Upper lobe of right lung (tissue), 1 donor: Measurements from ENCODE around the gene NBEA. TPM values are rescaled to one million over a fixed set of nuclear protein-coding genes. Genes with fewer than 3 reads are reported as not detected.

Experiments used
- ATAC-seq: fragments of 200-7000 bp; cut with Tn5 transposase; one replicate; pipeline ENCODE4 v1.9.1; 2020; ENCODE audit warnings: mild to moderate bottlenecking, moderate library complexity
- DNase-seq: peaks from one replicate; pipeline ENCODE4 v3.0.0-alpha.2; 2020
- H3K27ac ChIP-seq: fragments of 200-600 bp; one replicate; pipeline ENCODE4 v1.8.0; 2022
- H3K27me3 ChIP-seq: fragments of 200-600 bp; one replicate; pipeline ENCODE4 v1.8.0; 2022; ENCODE audit warnings: mild to moderate bottlenecking
- H3K36me3 ChIP-seq: fragments of 200-600 bp; one replicate; pipeline ENCODE4 v1.8.0; 2022
- H3K4me1 ChIP-seq: fragments of 200-600 bp; one replicate; pipeline ENCODE4 v1.8.0; 2022
- H3K4me3 ChIP-seq: fragments of 200-600 bp; one replicate; pipeline ENCODE4 v1.8.0; 2022; ENCODE audit warnings: mild to moderate bottlenecking
- H3K9me3 ChIP-seq: fragments of 200-600 bp; one replicate; pipeline ENCODE4 v1.8.0; 2022
- CTCF ChIP-seq: fragments of 200-600 bp; IDR thresholded peaks from one replicate; pipeline ENCODE4 v1.8.0; 2022; ENCODE audit warnings: antibody characterized with exemption
- intact Hi-C: fragments of 100-400 bp; cut with DNase I; formaldehyde crosslinking; loops from one replicate; pipeline ENCODE4 v1.11.0; 2022
- total RNA-seq: library from RNA; stranded (reverse); fragmentation: NEBNext Ultra II Directional; extraction: Animal tissue kit (Norgen Biotek cat#: 25700); gene quantifications from one replicate; pipeline ENCODE4 v1.2.1, GENCODE V29; 2021
- donor health status: DM: no; HTN: yes; CAD: no; lungs with severe emphysema.

The NBEA gene
- total RNA-seq, 1 donor from 2014 or later: 5.6 TPM

DNA sequence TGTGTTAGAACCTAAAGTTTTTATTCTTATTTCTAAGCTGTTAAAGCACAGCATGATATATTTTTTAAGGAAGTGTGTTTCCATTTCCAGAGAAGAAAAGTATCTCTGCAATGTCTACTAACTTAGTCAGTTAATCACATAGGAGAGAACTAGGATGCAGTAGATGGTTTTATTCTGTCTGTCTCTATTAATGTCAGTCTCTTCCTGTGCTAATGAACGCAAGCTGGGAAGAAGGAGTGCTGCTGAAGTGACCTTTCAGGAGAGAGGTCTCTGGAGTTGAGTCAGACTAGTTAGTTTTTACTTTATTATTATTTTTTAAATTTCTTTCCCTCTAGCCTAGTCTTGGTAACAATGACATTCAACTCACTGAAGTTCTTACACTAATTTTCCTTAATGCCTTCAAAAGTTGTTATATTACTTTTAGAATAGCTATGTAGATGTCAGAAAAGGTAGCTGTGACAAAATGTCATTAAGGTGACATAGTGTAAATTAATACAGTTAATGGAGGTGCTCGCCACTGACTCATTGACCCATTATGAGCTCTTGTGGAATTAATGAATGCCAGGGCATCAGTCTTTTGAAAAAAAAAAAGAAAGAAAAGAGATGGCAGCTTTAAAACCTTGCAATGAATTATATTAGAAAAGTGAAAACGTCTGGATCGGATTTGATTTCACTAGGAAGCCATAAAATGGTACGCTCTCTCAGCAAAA, 654.4 kb downstream of the NBEA start:
- Histone ChIP-seq H3K27me3 (no peaks in the 10 kb centered on the region), H3K4me1 (no peaks in the 10 kb centered on the region), H3K4me3 (no peak overlapping the region), H3K9me3 (no peaks in the 10 kb centered on the region), H3K36me3 (no peaks in the 10 kb centered on the region), H3K27ac (no peak overlapping the region)
- ATAC-seq (no peak), DNase-seq (no peak)
- intact Hi-C loops: no loop called here
- no peak for TF ChIP-seq CTCF

DNA sequence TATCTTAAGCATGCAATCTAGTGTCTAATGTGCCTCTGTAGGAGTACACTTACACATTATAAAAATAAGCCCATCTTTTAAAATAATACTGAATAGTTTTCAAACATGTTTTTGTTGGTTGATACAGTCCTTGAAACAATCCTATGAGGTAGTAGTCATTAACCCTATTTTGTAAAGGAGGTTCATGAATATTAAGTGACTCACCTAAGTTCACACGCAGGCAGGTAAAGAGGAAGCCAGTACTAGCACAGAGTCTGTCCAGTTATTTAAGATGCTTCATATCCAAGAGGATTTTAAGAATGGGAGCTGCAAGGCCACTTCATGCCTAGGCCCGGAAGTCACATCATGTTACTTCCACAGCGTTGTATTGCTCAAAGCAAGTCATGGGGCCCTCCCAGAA, 655.4 kb downstream of the NBEA start:
- no peak overlapping the region for H3K27ac ChIP-seq
- ATAC-seq (no peak), DNase-seq (no peak)
- H3K27me3 ChIP-seq: no peaks in the 10 kb centered on the region
- H3K9me3 ChIP-seq: no peaks in the 10 kb centered on the region
- no peaks in the 10 kb centered on the region for H3K36me3 ChIP-seq
- TF ChIP-seq CTCF: no peak
- H3K4me3 ChIP-seq: no peak overlapping the region
- H3K4me1 ChIP-seq: no peaks in the 10 kb centered on the region
- intact Hi-C loops: no loop called here

GRCh38 chr13:35598233-35598632, 656.2 kb downstream of the NBEA start:
- H3K9me3 ChIP-seq: no peaks in the 10 kb centered on the region
- H3K36me3 ChIP-seq: no peaks in the 10 kb centered on the region
- intact Hi-C loops: no loop called here
- no peak overlapping the region for H3K27ac ChIP-seq
- TF ChIP-seq CTCF: no peak
- H3K4me1 ChIP-seq: no peaks in the 10 kb centered on the region
- DNase-seq: no peak
- H3K27me3 ChIP-seq: no peaks in the 10 kb centered on the region
- no peak overlapping the region for H3K4me3 ChIP-seq
- no peak for ATAC-seq

DNA sequence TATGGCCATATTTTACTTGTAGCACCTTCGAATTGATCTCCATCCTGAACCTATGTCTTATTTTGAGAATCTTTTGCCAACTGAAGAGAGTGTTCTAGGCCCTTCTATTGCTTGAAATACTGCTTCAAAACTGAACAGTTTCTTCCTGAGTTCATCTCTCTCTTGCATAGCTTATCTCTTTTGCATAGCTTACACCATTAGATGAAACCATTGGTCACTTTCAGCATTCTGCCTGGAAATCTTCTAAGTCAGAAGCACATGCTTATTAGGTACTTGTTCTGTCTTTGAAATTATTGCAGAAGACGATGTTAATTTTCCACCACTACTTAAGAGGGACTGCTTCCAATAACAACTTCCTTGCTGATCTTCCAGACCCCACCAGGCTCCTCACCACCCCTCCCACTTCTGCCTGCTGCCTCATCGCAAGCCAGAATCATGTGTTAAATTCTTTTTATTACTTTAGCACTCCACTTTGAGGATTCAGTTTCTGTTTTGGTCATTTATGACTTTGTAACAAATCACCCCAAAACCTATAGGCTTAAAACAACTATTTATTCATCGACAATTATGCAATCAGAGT, 656.8 kb downstream of the NBEA start:
- no peak overlapping the region for H3K27ac ChIP-seq
- H3K27me3 ChIP-seq: no peaks in the 10 kb centered on the region
- no peak for ATAC-seq
- intact Hi-C loops: no loop called here
- no peak overlapping the region for H3K4me3 ChIP-seq
- H3K36me3 ChIP-seq: no peaks in the 10 kb centered on the region
- no peak for TF ChIP-seq CTCF
- H3K9me3 ChIP-seq: no peaks in the 10 kb centered on the region
- DNase-seq: no peak
- no peaks in the 10 kb centered on the region for H3K4me1 ChIP-seq

- Histone ChIP-seq H3K36me3 (no peaks in the 10 kb centered on the region), H3K4me1 (no peaks in the 10 kb centered on the region), H3K27me3 (no peaks in the 10 kb centered on the region), H3K9me3 (no peaks in the 10 kb centered on the region), H3K4me3 (no peak overlapping the region), H3K27ac (no peak overlapping the region)
- no peak for ATAC-seq
- no peak for TF ChIP-seq CTCF
- no peak for DNase-seq
- intact Hi-C loops: no loop called here
Measured at GRCh38 chr13:35599384-35599783, 657.3 kb downstream of the NBEA start.

DNA sequence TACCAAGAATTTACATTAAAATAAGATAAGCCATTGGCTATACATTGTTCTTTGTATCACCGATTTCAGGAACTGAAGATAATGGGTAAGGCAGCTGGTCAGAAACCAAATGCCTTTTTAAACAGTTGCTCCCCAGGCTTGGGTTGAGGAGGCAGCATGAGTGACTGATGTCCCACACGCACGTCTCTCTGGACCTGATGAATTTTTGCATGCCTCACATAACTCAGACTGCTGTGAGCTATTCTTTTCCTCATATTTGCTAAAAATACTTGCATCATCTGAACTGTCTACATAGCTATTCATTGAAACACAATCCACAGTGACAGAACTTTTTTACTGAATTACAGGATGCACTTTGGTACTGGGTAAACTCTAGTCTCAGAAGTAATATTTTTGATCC, 658.1 kb downstream of the NBEA start:
- Histone ChIP-seq H3K36me3 (no peaks in the 10 kb centered on the region), H3K27ac (no peak overlapping the region), H3K4me1 (no peaks in the 10 kb centered on the region), H3K9me3 (no peaks in the 10 kb centered on the region), H3K27me3 (no peaks in the 10 kb centered on the region), H3K4me3 (no peak overlapping the region)
- ATAC-seq: no peak
- no peak for DNase-seq
- intact Hi-C loops: no loop called here
- no peak for TF ChIP-seq CTCF
